ENCODE data around the gene NUTF2. TPM values are rescaled to one million over a fixed set of nuclear protein-coding genes. Genes with fewer than 3 reads are reported as not detected.

Gene NUTF2
- total RNA-seq, 1 experiment from 2014 or later = 145 TPM

GRCh38 chr16:67879462-67879861 is 32.7 kb downstream of the NUTF2 start:
- CTCF ChIA-PET = no interaction called here

GRCh38 chr16:67879936-67880335 is 33.2 kb downstream of the NUTF2 start:
- H3K9ac ChIP-seq (ENCODE audit: low read length) = no peak overlapping the region
- no peak overlapping the region for H3K4me3 ChIP-seq (replicated peaks in 1 of 2; ENCODE audit: low read depth in 1 of 2, low read length in 2 of 2)
- no peak overlapping the region for H3K27ac ChIP-seq (ENCODE audit: low read depth, low read length)
- H3K9me3 ChIP-seq (ENCODE audit: control insufficient read depth in 1 of 2, insufficient read depth in 1 of 2, low read depth in 1 of 2, low read length in 2 of 2) = no peaks in the 10 kb centered on the region
- DNase-seq (ENCODE audit: low read depth, low spot score) = no peak
- ChIA-PET CTCF (no interaction called here), RAD21 (ENCODE audit: low non-redundant PET in 1 of 2, low total read pairs in 2 of 2, uncharacterized antibody in 2 of 2, unreplicated experiment in 2 of 2) (interaction anchor here in 1 of 2 experiments (0.6 kb wide), 1 partner anchor 58 kb away, joined by 4 read pairs; no protein-coding TSS in a partner anchor), POLR2A (no interaction called here)
- intact Hi-C loops (cut with micrococcal nuclease) = loop anchor here (10.0 kb wide), 1 partner anchor 345 kb away; no protein-coding TSS in a partner anchor
- no peak for ATAC-seq
- H3K36me3 ChIP-seq (ENCODE audit: control insufficient read depth in 1 of 2, insufficient read depth in 2 of 2, low read length in 2 of 2) = peaks cover 46 to 71% of the 10 kb centered on the region in 2 experiments; a peak in 3 of 4 replicates
- H3K4me2 ChIP-seq (ENCODE audit: low read length) = no peak overlapping the region
- H4K20me1 ChIP-seq (ENCODE audit: insufficient read depth) = peaks cover 3% of the 10 kb centered on the region; the same call in 1 of the 2 replicates
- H3K9me2 ChIP-seq (ENCODE audit: insufficient read depth) = no peaks in the 10 kb centered on the region
- H2AFZ ChIP-seq (ENCODE audit: low read depth, low read length, poor library complexity, severe bottlenecking) = no peak overlapping the region
- H3K27me3 ChIP-seq (ENCODE audit: insufficient read depth, low read length) = no peaks in the 10 kb centered on the region
- H3K4me1 ChIP-seq (ENCODE audit: control insufficient read depth in 1 of 2, insufficient read depth in 2 of 2, low read length in 2 of 2) = no peaks in the 10 kb centered on the region
- peaks cover 18% of the 10 kb centered on the region for H3K79me2 ChIP-seq (ENCODE audit: insufficient read depth, low read length)
- BruUV-seq (replicated peaks) = no TSS peak
- TF ChIP-seq JUND (IDR thresholded peaks at IDR 0.05) = no peak
- TF ChIP-seq SIN3A (IDR thresholded peaks at IDR 0.05; ENCODE audit: low read depth) = no peak
- TF ChIP-seq SRF (IDR thresholded peaks at IDR 0.05; ENCODE audit: low read depth) = no peak
- TF ChIP-seq ZFX (IDR thresholded peaks at IDR 0.05) = no peak
- no peak for TF ChIP-seq ZNF274 (IDR thresholded peaks at IDR 0.05; ENCODE audit: low read depth, low read length)
- no peak for TF ChIP-seq ATF3 (IDR thresholded peaks at IDR 0.05)
- no peak for TF ChIP-seq ELF1 (IDR thresholded peaks at IDR 0.05; ENCODE audit: borderline replicate concordance, low read depth)
- no peak for TF ChIP-seq EGR1 (IDR thresholded peaks at IDR 0.05; ENCODE audit: low read depth)
- no peak for TF ChIP-seq TCF7L2 (IDR thresholded peaks at IDR 0.05; ENCODE audit: borderline replicate concordance, extremely low read depth, insufficient read depth, insufficient read length)
- TF ChIP-seq ZBTB33 (IDR thresholded peaks at IDR 0.05; ENCODE audit: extremely low read depth, insufficient replicate concordance, low read length) = no peak
- TF ChIP-seq CBX3 (IDR thresholded peaks at IDR 0.05; ENCODE audit: low read depth) = no peak
- no peak for TF ChIP-seq EZH2phosphoT487 (IDR thresholded peaks at IDR 0.05; ENCODE audit: borderline replicate concordance)
- no peak for TF ChIP-seq YY1 (IDR thresholded peaks at IDR 0.05; ENCODE audit: extremely low read depth, insufficient replicate concordance, low read depth, low read length)
- TF ChIP-seq SP1 (IDR thresholded peaks at IDR 0.05; ENCODE audit: low read depth) = no peak
- no peak for TF ChIP-seq REST (IDR thresholded peaks at IDR 0.05; ENCODE audit: low read depth)

More at GRCh38 chr16:67879462-67879861, 32.7 kb downstream of the NUTF2 start:
- Histone ChIP-seq H3K27ac (ENCODE audit: low read depth, low read length) (no peak overlapping the region), H4K20me1 (ENCODE audit: insufficient read depth) (peaks cover 3% of the 10 kb centered on the region; the same call in 1 of the 2 replicates), H3K4me2 (ENCODE audit: low read length) (no peak overlapping the region), H3K9me2 (ENCODE audit: insufficient read depth) (no peaks in the 10 kb centered on the region), H3K9me3 (ENCODE audit: control insufficient read depth in 1 of 2, insufficient read depth in 1 of 2, low read depth in 1 of 2, low read length in 2 of 2) (no peaks in the 10 kb centered on the region), H3K27me3 (ENCODE audit: insufficient read depth, low read length) (no peaks in the 10 kb centered on the region), H3K4me3 (replicated peaks in 1 of 2; ENCODE audit: low read depth in 1 of 2, low read length in 2 of 2) (no peak overlapping the region), H3K9ac (ENCODE audit: low read length) (no peak overlapping the region), H2AFZ (ENCODE audit: low read depth, low read length, poor library complexity, severe bottlenecking) (no peak overlapping the region), H3K4me1 (ENCODE audit: control insufficient read depth in 1 of 2, insufficient read depth in 2 of 2, low read length in 2 of 2) (peaks cover 1 to 3% of the 10 kb centered on the region in 2 experiments), H3K79me2 (ENCODE audit: insufficient read depth, low read length) (peaks cover 23% of the 10 kb centered on the region), H3K36me3 (ENCODE audit: control insufficient read depth in 1 of 2, insufficient read depth in 2 of 2, low read length in 2 of 2) (peaks cover 46 to 71% of the 10 kb centered on the region in 2 experiments; a peak in 3 of 4 replicates)
- no TSS peak for BruUV-seq (replicated peaks)
- intact Hi-C loops (cut with micrococcal nuclease) = no loop called here
- ChIA-PET RAD21 (ENCODE audit: low non-redundant PET in 1 of 2, low total read pairs in 2 of 2, uncharacterized antibody in 2 of 2, unreplicated experiment in 2 of 2) (interaction anchor here in 1 of 2 experiments (0.6 kb wide), 1 partner anchor 59 kb away, joined by 4 read pairs; no protein-coding TSS in a partner anchor), POLR2A (no interaction called here)
- TF ChIP-seq SRF (IDR thresholded peaks at IDR 0.05; ENCODE audit: low read depth) = no peak
- TF ChIP-seq SIN3A (IDR thresholded peaks at IDR 0.05; ENCODE audit: low read depth) = no peak
- no peak for DNase-seq (ENCODE audit: low read depth, low spot score)
- no peak for ATAC-seq
